ENCODE data around the gene NDST1. TPM values are rescaled to one million over a fixed set of nuclear protein-coding genes. Genes with fewer than 3 reads are reported as not detected.

Gene NDST1
- total and polyA plus RNA-seq, 10 of the 15 experiments (the other 5 are each of a cell fraction or from before 2014, with no cell fraction given) = 0.20 to 53.5 (median 12.9) TPM

DNA sequence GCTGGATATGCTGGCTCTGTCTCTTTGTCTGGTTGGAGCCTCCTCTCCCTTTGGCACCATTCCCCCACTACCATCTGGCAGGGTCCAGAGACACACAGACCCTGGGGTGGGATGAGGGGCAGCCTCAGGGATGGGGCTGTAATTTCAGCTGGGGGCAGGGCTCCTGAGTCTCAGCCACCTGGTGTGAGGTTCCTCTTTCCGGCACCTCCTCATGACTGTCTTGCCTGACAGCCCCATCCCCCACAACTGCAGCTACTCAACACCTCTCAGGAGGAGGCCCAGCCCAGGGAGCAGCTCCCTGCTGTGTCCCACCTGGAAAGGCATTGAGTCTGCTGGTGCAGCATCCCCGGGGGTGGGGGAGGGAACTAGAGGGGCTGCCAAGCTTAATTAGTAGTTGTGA, 46.7 kb upstream of the NDST1 start (continued):
- TF ChIP-seq, protein P1, sequence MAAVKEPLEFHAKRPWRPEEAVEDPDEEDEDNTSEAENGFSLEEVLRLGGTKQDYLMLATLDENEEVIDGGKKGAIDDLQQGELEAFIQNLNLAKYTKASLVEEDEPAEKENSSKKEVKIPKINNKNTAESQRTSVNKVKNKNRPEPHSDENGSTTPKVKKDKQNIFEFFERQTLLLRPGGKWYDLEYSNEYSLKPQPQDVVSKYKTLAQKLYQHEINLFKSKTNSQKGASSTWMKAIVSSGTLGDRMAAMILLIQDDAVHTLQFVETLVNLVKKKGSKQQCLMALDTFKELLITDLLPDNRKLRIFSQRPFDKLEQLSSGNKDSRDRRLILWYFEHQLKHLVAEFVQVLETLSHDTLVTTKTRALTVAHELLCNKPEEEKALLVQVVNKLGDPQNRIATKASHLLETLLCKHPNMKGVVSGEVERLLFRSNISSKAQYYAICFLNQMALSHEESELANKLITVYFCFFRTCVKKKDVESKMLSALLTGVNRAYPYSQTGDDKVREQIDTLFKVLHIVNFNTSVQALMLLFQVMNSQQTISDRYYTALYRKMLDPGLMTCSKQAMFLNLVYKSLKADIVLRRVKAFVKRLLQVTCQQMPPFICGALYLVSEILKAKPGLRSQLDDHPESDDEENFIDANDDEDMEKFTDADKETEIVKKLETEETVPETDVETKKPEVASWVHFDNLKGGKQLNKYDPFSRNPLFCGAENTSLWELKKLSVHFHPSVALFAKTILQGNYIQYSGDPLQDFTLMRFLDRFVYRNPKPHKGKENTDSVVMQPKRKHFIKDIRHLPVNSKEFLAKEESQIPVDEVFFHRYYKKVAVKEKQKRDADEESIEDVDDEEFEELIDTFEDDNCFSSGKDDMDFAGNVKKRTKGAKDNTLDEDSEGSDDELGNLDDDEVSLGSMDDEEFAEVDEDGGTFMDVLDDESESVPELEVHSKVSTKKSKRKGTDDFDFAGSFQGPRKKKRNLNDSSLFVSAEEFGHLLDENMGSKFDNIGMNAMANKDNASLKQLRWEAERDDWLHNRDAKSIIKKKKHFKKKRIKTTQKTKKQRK (IDR thresholded peaks at IDR 0.05; ENCODE audit: low read depth, low read length) = no peak
- no peak for TF ChIP-seq ZSCAN29 (IDR thresholded peaks at IDR 0.05)
- TF ChIP-seq, protein P2, sequence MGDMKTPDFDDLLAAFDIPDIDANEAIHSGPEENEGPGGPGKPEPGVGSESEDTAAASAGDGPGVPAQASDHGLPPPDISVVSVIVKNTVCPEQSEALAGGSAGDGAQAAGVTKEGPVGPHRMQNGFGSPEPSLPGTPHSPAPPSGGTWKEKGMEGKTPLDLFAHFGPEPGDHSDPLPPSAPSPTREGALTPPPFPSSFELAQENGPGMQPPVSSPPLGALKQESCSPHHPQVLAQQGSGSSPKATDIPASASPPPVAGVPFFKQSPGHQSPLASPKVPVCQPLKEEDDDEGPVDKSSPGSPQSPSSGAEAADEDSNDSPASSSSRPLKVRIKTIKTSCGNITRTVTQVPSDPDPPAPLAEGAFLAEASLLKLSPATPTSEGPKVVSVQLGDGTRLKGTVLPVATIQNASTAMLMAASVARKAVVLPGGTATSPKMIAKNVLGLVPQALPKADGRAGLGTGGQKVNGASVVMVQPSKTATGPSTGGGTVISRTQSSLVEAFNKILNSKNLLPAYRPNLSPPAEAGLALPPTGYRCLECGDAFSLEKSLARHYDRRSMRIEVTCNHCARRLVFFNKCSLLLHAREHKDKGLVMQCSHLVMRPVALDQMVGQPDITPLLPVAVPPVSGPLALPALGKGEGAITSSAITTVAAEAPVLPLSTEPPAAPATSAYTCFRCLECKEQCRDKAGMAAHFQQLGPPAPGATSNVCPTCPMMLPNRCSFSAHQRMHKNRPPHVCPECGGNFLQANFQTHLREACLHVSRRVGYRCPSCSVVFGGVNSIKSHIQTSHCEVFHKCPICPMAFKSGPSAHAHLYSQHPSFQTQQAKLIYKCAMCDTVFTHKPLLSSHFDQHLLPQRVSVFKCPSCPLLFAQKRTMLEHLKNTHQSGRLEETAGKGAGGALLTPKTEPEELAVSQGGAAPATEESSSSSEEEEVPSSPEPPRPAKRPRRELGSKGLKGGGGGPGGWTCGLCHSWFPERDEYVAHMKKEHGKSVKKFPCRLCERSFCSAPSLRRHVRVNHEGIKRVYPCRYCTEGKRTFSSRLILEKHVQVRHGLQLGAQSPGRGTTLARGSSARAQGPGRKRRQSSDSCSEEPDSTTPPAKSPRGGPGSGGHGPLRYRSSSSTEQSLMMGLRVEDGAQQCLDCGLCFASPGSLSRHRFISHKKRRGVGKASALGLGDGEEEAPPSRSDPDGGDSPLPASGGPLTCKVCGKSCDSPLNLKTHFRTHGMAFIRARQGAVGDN (IDR thresholded peaks at IDR 0.05) = peak; percentile 76
- TF ChIP-seq, protein P3, sequence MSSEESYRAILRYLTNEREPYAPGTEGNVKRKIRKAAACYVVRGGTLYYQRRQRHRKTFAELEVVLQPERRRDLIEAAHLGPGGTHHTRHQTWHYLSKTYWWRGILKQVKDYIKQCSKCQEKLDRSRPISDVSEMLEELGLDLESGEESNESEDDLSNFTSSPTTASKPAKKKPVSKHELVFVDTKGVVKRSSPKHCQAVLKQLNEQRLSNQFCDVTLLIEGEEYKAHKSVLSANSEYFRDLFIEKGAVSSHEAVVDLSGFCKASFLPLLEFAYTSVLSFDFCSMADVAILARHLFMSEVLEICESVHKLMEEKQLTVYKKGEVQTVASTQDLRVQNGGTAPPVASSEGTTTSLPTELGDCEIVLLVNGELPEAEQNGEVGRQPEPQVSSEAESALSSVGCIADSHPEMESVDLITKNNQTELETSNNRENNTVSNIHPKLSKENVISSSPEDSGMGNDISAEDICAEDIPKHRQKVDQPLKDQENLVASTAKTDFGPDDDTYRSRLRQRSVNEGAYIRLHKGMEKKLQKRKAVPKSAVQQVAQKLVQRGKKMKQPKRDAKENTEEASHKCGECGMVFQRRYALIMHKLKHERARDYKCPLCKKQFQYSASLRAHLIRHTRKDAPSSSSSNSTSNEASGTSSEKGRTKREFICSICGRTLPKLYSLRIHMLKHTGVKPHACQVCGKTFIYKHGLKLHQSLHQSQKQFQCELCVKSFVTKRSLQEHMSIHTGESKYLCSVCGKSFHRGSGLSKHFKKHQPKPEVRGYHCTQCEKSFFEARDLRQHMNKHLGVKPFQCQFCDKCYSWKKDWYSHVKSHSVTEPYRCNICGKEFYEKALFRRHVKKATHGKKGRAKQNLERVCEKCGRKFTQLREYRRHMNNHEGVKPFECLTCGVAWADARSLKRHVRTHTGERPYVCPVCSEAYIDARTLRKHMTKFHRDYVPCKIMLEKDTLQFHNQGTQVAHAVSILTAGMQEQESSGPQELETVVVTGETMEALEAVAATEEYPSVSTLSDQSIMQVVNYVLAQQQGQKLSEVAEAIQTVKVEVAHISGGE (CRISPR knock-in tag; IDR thresholded peaks at IDR 0.05) = no peak
- TF ChIP-seq ZNF24 (IDR thresholded peaks at IDR 0.05) = no peak
- peak; percentile 40; the same call in 1 of the 2 replicates for TF ChIP-seq CREM (IDR thresholded peaks at IDR 0.05; ENCODE audit: low read depth)
- TF ChIP-seq, protein P4, sequence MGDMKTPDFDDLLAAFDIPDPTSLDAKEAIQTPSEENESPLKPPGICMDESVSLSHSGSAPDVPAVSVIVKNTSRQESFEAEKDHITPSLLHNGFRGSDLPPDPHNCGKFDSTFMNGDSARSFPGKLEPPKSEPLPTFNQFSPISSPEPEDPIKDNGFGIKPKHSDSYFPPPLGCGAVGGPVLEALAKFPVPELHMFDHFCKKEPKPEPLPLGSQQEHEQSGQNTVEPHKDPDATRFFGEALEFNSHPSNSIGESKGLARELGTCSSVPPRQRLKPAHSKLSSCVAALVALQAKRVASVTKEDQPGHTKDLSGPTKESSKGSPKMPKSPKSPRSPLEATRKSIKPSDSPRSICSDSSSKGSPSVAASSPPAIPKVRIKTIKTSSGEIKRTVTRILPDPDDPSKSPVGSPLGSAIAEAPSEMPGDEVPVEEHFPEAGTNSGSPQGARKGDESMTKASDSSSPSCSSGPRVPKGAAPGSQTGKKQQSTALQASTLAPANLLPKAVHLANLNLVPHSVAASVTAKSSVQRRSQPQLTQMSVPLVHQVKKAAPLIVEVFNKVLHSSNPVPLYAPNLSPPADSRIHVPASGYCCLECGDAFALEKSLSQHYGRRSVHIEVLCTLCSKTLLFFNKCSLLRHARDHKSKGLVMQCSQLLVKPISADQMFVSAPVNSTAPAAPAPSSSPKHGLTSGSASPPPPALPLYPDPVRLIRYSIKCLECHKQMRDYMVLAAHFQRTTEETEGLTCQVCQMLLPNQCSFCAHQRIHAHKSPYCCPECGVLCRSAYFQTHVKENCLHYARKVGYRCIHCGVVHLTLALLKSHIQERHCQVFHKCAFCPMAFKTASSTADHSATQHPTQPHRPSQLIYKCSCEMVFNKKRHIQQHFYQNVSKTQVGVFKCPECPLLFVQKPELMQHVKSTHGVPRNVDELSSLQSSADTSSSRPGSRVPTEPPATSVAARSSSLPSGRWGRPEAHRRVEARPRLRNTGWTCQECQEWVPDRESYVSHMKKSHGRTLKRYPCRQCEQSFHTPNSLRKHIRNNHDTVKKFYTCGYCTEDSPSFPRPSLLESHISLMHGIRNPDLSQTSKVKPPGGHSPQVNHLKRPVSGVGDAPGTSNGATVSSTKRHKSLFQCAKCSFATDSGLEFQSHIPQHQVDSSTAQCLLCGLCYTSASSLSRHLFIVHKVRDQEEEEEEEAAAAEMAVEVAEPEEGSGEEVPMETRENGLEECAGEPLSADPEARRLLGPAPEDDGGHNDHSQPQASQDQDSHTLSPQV (IDR thresholded peaks at IDR 0.05) = no peak
- no peak for TF ChIP-seq CEBPB (IDR thresholded peaks at IDR 0.05; ENCODE audit: borderline replicate concordance in 1 of 2, low read depth in 2 of 2, low read length in 2 of 2)
- TF ChIP-seq PAX5 (IDR thresholded peaks at IDR 0.05; ENCODE audit: borderline replicate concordance, low read depth, low read length) = no peak; the same call in 1 of the 2 replicates
- TF ChIP-seq MEF2B (IDR thresholded peaks at IDR 0.05; ENCODE audit: partially characterized antibody, poor library complexity, severe bottlenecking) = peak; percentile 56
- peak; percentile 5; the same call in 1 of the 2 replicates for TF ChIP-seq RAD21 (IDR thresholded peaks at IDR 0.05; ENCODE audit: insufficient read depth, low read depth, low read length)
- TF ChIP-seq, protein P5, sequence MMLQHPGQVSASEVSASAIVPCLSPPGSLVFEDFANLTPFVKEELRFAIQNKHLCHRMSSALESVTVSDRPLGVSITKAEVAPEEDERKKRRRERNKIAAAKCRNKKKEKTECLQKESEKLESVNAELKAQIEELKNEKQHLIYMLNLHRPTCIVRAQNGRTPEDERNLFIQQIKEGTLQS (IDR thresholded peaks at IDR 0.05; ENCODE audit: borderline replicate concordance, extremely low read depth, low read depth, low read length) = no peak

All from GM12878 (cell line).